Esophagus squamous epithelium (tissue), 5 donors: Measurements from ENCODE around the gene CEACAM8. TPM values are rescaled to one million over a fixed set of nuclear protein-coding genes. Genes with fewer than 3 reads are reported as not detected.
"Not testable (repeated sequence)": the region's sequence is repeated elsewhere in the genome, so short reads cannot be mapped to it uniquely, and the experiment has no call there.

Experiments used
- DNase-seq: peaks from one replicate; lab custom pipeline; 2025; lab: John Stamatoyannopoulos, UW
- H3K27ac ChIP-seq, 4 donors: fragments of 200-600 bp; sonication (generic); one replicate each; pipeline ENCODE4 v1.5.1; 2016 to 2019; ENCODE audit warnings: mild to moderate bottlenecking in 1 of 4
- H3K27me3 ChIP-seq, 4 donors: fragments of 200-600 bp; sonication (generic); 1 replicate in 3 of 4; 2 replicates in 1 of 4; pipeline versions ENCODE4 v1.5.1 to v1.6.0; 2017 to 2021; ENCODE audit warnings: antibody characterized with exemption in 1 of 4
- H3K36me3 ChIP-seq, 3 donors: fragments of 200-600 bp; sonication (generic); one replicate each; pipeline ENCODE4 v1.5.1; 2016 to 2019
- H3K4me1 ChIP-seq, 3 donors: fragments of 200-600 bp; sonication (generic); one replicate each; pipeline ENCODE4 v1.5.1; 2017 to 2019
- H3K4me3 ChIP-seq, 4 donors: fragments of 200-600 bp; sonication (generic); 1 replicate in 3 of 4; 2 replicates in 1 of 4; pipeline ENCODE4 v1.5.1; 2016 to 2019; ENCODE audit warnings: mild to moderate bottlenecking in 2 of 4, moderate library complexity in 1 of 4
- H3K9me3 ChIP-seq, 3 donors: fragments of 200-600 bp; sonication (generic); one replicate each; pipeline ENCODE4 v1.5.1; 2016 to 2019
- CTCF ChIP-seq, 6 experiments: fragments of 450-650 bp in 4 of 6; fragments of 200-600 bp in 2 of 6; sonication (generic) in 2 of 6; IDR thresholded peaks; one replicate each; pipeline ENCODE4 v1.5.1; 2016 to 2019; ENCODE audit warnings: antibody characterized with exemption in 6 of 6, mild to moderate bottlenecking in 4 of 6, moderate library complexity in 4 of 6
- POLR2A ChIP-seq, 4 donors: fragments of 450-650 bp; IDR thresholded peaks; one replicate each; pipeline ENCODE4 v1.6.1; 2017; ENCODE audit warnings: antibody characterized with exemption in 4 of 4, mild to moderate bottlenecking in 4 of 4, moderate library complexity in 3 of 4
- WGBS, 2 donors: methylation state at CpG; one replicate each; pipeline ENCODE4 v1.1.5; 2018; 5-methylcytosine and 5-hydroxymethylcytosine counted together
- intact Hi-C: fragments of 100-400 bp; cut with DNase I; formaldehyde crosslinking; loops from one replicate; pipeline ENCODE4 v1.15.0; 2022
- total RNA-seq, 4 donors: library from RNA; depleted of rRNA; stranded (reverse); fragments of >200 nt; gene quantifications; one replicate each; pipeline ENCODE4 v1.1.0, GENCODE V29; 2016
- donor health status: DM: yes; HTN: yes; CAD: no.

Gene CEACAM8
- total RNA-seq, 4 donors from 2014 or later, result not detected

DNA sequence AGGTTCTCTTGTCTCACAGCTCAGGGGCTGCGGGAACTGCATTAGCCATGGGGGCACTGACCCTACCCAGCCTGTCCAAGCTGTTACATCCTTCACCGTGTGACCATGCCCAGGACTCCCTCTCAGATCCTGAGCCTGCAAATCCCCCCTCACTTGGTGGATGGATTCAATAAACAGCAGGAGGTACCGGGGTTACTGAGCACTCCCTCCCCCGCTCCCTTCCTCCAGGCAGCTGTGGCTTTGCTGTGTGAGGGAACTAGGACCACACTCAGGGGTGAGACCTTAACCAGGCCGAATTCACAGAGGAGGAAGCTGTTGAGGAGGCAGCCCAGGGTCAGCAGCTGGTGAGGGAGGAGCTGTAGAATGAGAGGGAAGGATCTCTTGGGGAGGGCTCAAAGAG lies 39.4 kb downstream of the CEACAM8 start:
- H3K9me3 ChIP-seq, result peaks cover 0 to 10% (median 0%) of the 10 kb centered on the region in 3 donors
- peaks cover 0 to 21% (median 5%) of the 10 kb centered on the region in 3 donors for H3K4me1 ChIP-seq
- intact Hi-C loops, result no loop called here
- no peak for DNase-seq
- WGBS, 2 donors, result 35 to 37% methylated on average over 2 of the region's 5 CpGs
- H3K27me3 ChIP-seq, result peaks cover 0 to 5% (median 0%) of the 10 kb centered on the region in 4 donors
- no peaks in the 10 kb centered on the region for H3K36me3 ChIP-seq
- H3K4me3 ChIP-seq, result no peak overlapping the region
- H3K27ac ChIP-seq, result no peak overlapping the region
- TF ChIP-seq POLR2A (IDR thresholded peaks at IDR 0.05), result no peak

DNA sequence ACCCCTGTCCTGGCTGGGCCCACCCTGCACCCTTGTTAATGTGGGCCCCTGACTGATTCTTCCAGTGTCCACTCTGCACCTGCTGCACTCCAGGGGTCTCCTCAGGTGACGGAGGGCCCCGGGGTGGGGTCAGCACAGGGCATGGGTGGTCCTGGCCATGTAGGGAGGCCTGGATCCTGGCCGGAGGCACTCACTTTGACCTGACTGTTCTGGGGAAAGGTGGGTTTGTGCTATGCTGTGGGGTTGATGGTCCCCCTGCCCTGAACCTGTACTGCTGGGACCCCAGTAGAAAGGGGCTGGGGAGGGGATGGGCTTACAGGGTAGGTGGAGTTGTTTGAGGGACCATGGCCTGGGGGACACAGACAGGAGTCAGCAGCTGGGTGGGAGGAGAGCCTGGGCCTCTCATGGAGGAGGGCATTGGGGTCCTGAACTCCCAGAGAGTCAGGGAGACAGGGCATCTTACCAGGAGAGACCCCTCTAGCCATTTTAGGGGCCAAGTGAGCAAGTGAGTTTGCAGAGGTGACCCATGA lies 40.6 kb downstream of the CEACAM8 start:
- no peak overlapping the region for H3K4me3 ChIP-seq
- H3K27ac ChIP-seq, result no peak overlapping the region
- 40% methylated on average over 1 of the region's 3 CpGs; no CpG with 5 or more reads in 1 of the 2 donors for WGBS, 2 donors
- no peaks in the 10 kb centered on the region for H3K36me3 ChIP-seq
- no peak for DNase-seq
- peaks cover 0 to 16% (median 0%) of the 10 kb centered on the region in 3 donors for H3K9me3 ChIP-seq
- H3K27me3 ChIP-seq, result peaks cover 0 to 5% (median 0%) of the 10 kb centered on the region in 4 donors
- H3K4me1 ChIP-seq, result peaks cover 0 to 9% (median 0%) of the 10 kb centered on the region in 3 donors
- intact Hi-C loops, result no loop called here
- TF ChIP-seq POLR2A (IDR thresholded peaks at IDR 0.05) (no peak), CTCF (IDR thresholded peaks at IDR 0.05) (no peak)

- peaks cover 0 to 5% (median 0%) of the 10 kb centered on the region in 4 donors for H3K27me3 ChIP-seq
- intact Hi-C loops, result no loop called here
- peaks cover 0 to 18% (median 0%) of the 10 kb centered on the region in 3 donors for H3K9me3 ChIP-seq
- no peaks in the 10 kb centered on the region for H3K36me3 ChIP-seq
- no peak overlapping the region for H3K27ac ChIP-seq
- 60% methylated on average over 2 of the region's 8 CpGs; no CpG with 5 or more reads in 1 of the 2 donors for WGBS, 2 donors
- no peak overlapping the region for H3K4me3 ChIP-seq
- peaks cover 0 to 2% (median 0%) of the 10 kb centered on the region in 3 donors for H3K4me1 ChIP-seq
- no peak for DNase-seq
- TF ChIP-seq POLR2A (IDR thresholded peaks at IDR 0.05), result no peak
- TF ChIP-seq CTCF (IDR thresholded peaks at IDR 0.05), result no peak
These were observed 41.3 kb downstream of the CEACAM8 start for GRCh38 chr19:42553292-42554045.

- H3K36me3 ChIP-seq, result no peaks in the 10 kb centered on the region
- H3K4me3 ChIP-seq, result no peak overlapping the region
- H3K27ac ChIP-seq, result no peak overlapping the region
- WGBS, 2 donors, result 61 to 73% methylated on average over 2 to 4 of the region's 8 CpGs
- H3K4me1 ChIP-seq, result no peaks in the 10 kb centered on the region
- intact Hi-C loops, result no loop called here
- TF ChIP-seq CTCF (IDR thresholded peaks at IDR 0.05) (no peak), POLR2A (IDR thresholded peaks at IDR 0.05) (no peak)
- peaks cover 0 to 18% (median 0%) of the 10 kb centered on the region in 3 donors for H3K9me3 ChIP-seq
- peaks cover 0 to 9% (median 0%) of the 10 kb centered on the region in 4 donors for H3K27me3 ChIP-seq
- no peak for DNase-seq
These were observed 42.3 kb downstream of the CEACAM8 start for GRCh38 chr19:42552086-42553065.

DNA sequence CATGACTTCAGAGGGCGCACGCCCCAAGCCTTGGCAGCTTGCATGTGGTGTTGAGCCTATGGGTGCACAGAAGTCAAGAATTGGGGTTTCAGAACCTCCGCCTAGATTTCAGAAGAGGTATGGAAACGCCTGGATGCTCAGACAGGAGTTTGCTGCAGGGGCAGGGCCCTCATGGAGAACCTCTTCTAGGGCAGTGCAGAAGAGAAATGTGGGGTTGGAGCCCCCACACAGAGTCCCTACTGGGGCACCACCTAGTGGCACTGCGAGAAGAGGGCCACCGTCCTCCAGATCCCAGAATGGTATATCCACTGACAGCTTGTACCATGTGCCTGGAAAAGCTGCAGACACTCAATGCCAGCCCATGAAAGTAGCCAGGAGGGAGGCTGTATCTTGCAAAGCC lies 44.2 kb downstream of the CEACAM8 start:
- H3K27me3 ChIP-seq, result peaks cover 0 to 11% (median 0%) of the 10 kb centered on the region in 4 donors
- DNase-seq, H3K4me3 ChIP-seq: not testable (repeated sequence)

GRCh38 chr19:42549067-42549466 lies 45.7 kb downstream of the CEACAM8 start:
- H3K27ac ChIP-seq, H3K4me1 ChIP-seq, H3K4me3 ChIP-seq, DNase-seq, intact Hi-C loops, H3K36me3 ChIP-seq: not testable (repeated sequence)
- 93 to 100% methylated on average over 1 of the region's 1 CpG for WGBS, 2 donors
- Histone ChIP-seq H3K9me3 (peaks cover 0 to 18% (median 0%) of the 10 kb centered on the region in 3 donors), H3K27me3 (peaks cover 0 to 11% (median 0%) of the 10 kb centered on the region in 4 donors)

More for the DNA sequence above, 44.2 kb downstream of the CEACAM8 start:
- intact Hi-C loops, H3K36me3 ChIP-seq, H3K27ac ChIP-seq, H3K4me1 ChIP-seq: not testable (repeated sequence)
- 83 to 100% methylated on average over 2 to 5 of the region's 6 CpGs for WGBS, 2 donors
- H3K9me3 ChIP-seq, result peaks cover 0 to 18% (median 0%) of the 10 kb centered on the region in 3 donors
